Osteocyte (in vitro differentiated cells): ENCODE results near the gene THBS4. TPM values are rescaled to one million over a fixed set of nuclear protein-coding genes. Genes with fewer than 3 reads are reported as not detected.
A peak's percentile ranks its signal among the peaks of the same experiment; 100 is the strongest.
"Not testable (repeated sequence)": the region's sequence is repeated elsewhere in the genome, so short reads cannot be mapped to it uniquely, and the experiment has no call there.

Source experiments
- DNase-seq: peaks from one replicate; pipeline ENCODE4 v3.0.0; 2021; ENCODE audit warnings: mixed read lengths; ENCODE audit not compliant: unreplicated experiment; ENCODE audit errors: extremely low spot score
- H3K27ac Mint-ChIP-seq: one replicate; pipeline ENCODE4 v1.8.0; 2021; ENCODE audit warnings: mild to moderate bottlenecking, mixed read lengths; ENCODE audit not compliant: unreplicated experiment
- H3K27me3 Mint-ChIP-seq: one replicate; pipeline ENCODE4 v1.8.0; 2021; ENCODE audit warnings: mixed read lengths; ENCODE audit not compliant: unreplicated experiment
- H3K36me3 Mint-ChIP-seq: one replicate; pipeline ENCODE4 v1.8.0; 2021; ENCODE audit warnings: mixed read lengths; ENCODE audit not compliant: unreplicated experiment
- H3K4me1 Mint-ChIP-seq: one replicate; pipeline ENCODE4 v1.8.0; 2021; ENCODE audit warnings: mixed read lengths; ENCODE audit not compliant: unreplicated experiment
- H3K4me3 Mint-ChIP-seq: one replicate; pipeline ENCODE4 v1.8.0; 2021; ENCODE audit warnings: mild to moderate bottlenecking, moderate library complexity, mixed read lengths; ENCODE audit not compliant: unreplicated experiment
- H3K9me3 Mint-ChIP-seq: one replicate; pipeline ENCODE4 v1.8.0; 2021; ENCODE audit warnings: mixed read lengths; ENCODE audit not compliant: unreplicated experiment
- CTCF ChIP-seq: fragments of 200-600 bp; sonication (generic); IDR thresholded peaks from 2 replicates; pipeline ENCODE4 v1.5.0; 2021; ENCODE audit warnings: antibody characterized with exemption, mild to moderate bottlenecking, moderate library complexity
- total RNA-seq: library from RNA; stranded (reverse); gene quantifications from 2 replicates; pipeline ENCODE4 v1.2.1, GENCODE V29; 2021

THBS4 gene
- total RNA-seq, 1 donor from 2014 or later: 1.4 TPM

GRCh38 chr5:80082281-80082680, 47.1 kb downstream of the THBS4 start:
- DNase-seq: no peak
- H3K9me3 Mint-ChIP-seq: no peaks in the 10 kb centered on the region
- H3K4me1 Mint-ChIP-seq: peaks cover 2% of the 10 kb centered on the region
- H3K4me3 Mint-ChIP-seq: no peak overlapping the region
- TF ChIP-seq CTCF: no peak
- H3K36me3 Mint-ChIP-seq: no peaks in the 10 kb centered on the region
- peaks cover 17% of the 10 kb centered on the region for H3K27me3 Mint-ChIP-seq
- no peak overlapping the region for H3K27ac Mint-ChIP-seq

- H3K9me3 Mint-ChIP-seq: no peaks in the 10 kb centered on the region
- peak; percentile 62 for TF ChIP-seq CTCF
- H3K4me3 Mint-ChIP-seq: no peak overlapping the region
- H3K27ac Mint-ChIP-seq: no peak overlapping the region
- H3K4me1 Mint-ChIP-seq: peaks cover 2% of the 10 kb centered on the region
- peaks cover 17% of the 10 kb centered on the region for H3K27me3 Mint-ChIP-seq
- no peaks in the 10 kb centered on the region for H3K36me3 Mint-ChIP-seq
- DNase-seq: no peak
Measured at GRCh38 chr5:80082731-80083100, 47.6 kb downstream of the THBS4 start.

- H3K27ac Mint-ChIP-seq: no peak overlapping the region
- H3K9me3 Mint-ChIP-seq: no peaks in the 10 kb centered on the region
- DNase-seq: no peak
- H3K27me3 Mint-ChIP-seq: peaks cover 18% of the 10 kb centered on the region
- no peak overlapping the region for H3K4me3 Mint-ChIP-seq
- H3K36me3 Mint-ChIP-seq: no peaks in the 10 kb centered on the region
- peak; percentile 70 for TF ChIP-seq CTCF
- peaks cover 2% of the 10 kb centered on the region for H3K4me1 Mint-ChIP-seq
Measured at GRCh38 chr5:80083101-80083890, 48.1 kb downstream of the THBS4 start.

- Mint-ChIP-seq H3K36me3 (no peaks in the 10 kb centered on the region), H3K9me3 (no peaks in the 10 kb centered on the region), H3K4me1 (peaks cover 11% of the 10 kb centered on the region), H3K27me3 (peaks cover 26% of the 10 kb centered on the region), H3K4me3 (no peak overlapping the region), H3K27ac (no peak overlapping the region)
- TF ChIP-seq CTCF: no peak
- no peak for DNase-seq
Measured at GRCh38 chr5:80090884-80091166, 55.7 kb downstream of the THBS4 start.

- not testable (repeated sequence) for H3K36me3 Mint-ChIP-seq, H3K4me3 Mint-ChIP-seq, DNase-seq, H3K9me3 Mint-ChIP-seq, H3K27ac Mint-ChIP-seq
- peaks cover 11% of the 10 kb centered on the region for H3K4me1 Mint-ChIP-seq
- TF ChIP-seq CTCF: peak; percentile 84
- peaks cover 17% of the 10 kb centered on the region for H3K27me3 Mint-ChIP-seq
Measured at GRCh38 chr5:80091792-80092192, 56.6 kb downstream of the THBS4 start.
